ENCODE measurements around the gene ALPI.

The ALPI gene

DNA sequence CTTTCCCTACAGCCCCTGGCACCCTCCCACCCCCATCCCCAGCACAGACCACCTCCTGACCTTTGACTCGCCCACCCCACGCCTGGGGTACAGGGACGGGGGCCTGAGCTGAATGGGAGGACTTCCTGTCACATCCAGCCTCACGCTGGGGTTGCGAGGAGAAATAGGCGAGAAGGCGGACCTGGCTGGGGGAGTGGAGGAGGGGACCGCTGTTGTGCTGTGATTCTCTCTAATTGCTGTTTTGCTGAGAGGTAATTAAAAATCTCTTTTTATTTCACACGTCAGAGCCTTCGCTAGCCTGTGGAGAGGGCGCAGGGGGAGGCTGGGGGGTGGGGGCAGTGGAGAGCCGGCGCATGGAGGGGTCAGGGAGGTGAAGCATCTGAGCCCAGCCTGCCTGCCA lies 41.4 kb downstream of the ALPI start:
- H3K4me3 ChIP-seq (ENCODE audit: low read length) = no peak overlapping the region
- TF ChIP-seq, protein P1, sequence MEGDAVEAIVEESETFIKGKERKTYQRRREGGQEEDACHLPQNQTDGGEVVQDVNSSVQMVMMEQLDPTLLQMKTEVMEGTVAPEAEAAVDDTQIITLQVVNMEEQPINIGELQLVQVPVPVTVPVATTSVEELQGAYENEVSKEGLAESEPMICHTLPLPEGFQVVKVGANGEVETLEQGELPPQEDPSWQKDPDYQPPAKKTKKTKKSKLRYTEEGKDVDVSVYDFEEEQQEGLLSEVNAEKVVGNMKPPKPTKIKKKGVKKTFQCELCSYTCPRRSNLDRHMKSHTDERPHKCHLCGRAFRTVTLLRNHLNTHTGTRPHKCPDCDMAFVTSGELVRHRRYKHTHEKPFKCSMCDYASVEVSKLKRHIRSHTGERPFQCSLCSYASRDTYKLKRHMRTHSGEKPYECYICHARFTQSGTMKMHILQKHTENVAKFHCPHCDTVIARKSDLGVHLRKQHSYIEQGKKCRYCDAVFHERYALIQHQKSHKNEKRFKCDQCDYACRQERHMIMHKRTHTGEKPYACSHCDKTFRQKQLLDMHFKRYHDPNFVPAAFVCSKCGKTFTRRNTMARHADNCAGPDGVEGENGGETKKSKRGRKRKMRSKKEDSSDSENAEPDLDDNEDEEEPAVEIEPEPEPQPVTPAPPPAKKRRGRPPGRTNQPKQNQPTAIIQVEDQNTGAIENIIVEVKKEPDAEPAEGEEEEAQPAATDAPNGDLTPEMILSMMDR (conservative IDR thresholded peaks at IDR 0.05; ENCODE audit: low read depth, low read length) = no peak
- no peak for DNase-seq (ENCODE audit: low read depth)

DNA sequence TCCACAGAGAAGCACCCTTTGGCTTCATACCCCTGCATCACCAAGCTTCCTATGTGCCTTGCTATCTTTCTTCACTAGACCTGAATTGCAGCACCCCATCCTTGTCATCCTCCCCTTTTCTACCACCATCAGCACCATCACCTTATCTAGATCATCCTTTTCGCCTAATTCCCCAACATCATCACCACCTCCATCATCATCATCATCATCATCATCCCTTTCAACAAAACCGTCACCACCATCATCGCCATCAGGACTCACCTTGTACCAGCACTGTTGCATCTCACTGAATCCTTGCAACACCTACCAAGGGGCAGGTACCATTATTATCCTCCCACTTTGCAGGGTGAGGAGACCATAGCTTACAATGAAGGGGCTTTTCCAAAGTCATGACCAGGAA lies 42.5 kb downstream of the ALPI start:
- TF ChIP-seq, protein P1 (conservative IDR thresholded peaks at IDR 0.05; ENCODE audit: low read depth, low read length) = no peak
- H3K4me3 ChIP-seq (ENCODE audit: low read length) = no peak overlapping the region
- no peak for DNase-seq (ENCODE audit: low read depth)

- TF ChIP-seq, protein P1 (conservative IDR thresholded peaks at IDR 0.05; ENCODE audit: low read depth, low read length) = no peak
- no peak for DNase-seq (ENCODE audit: low read depth)
- no peak overlapping the region for H3K4me3 ChIP-seq (ENCODE audit: low read length)
Measured at GRCh38 chr2:232501331-232501771, 45.4 kb downstream of the ALPI start.

DNA sequence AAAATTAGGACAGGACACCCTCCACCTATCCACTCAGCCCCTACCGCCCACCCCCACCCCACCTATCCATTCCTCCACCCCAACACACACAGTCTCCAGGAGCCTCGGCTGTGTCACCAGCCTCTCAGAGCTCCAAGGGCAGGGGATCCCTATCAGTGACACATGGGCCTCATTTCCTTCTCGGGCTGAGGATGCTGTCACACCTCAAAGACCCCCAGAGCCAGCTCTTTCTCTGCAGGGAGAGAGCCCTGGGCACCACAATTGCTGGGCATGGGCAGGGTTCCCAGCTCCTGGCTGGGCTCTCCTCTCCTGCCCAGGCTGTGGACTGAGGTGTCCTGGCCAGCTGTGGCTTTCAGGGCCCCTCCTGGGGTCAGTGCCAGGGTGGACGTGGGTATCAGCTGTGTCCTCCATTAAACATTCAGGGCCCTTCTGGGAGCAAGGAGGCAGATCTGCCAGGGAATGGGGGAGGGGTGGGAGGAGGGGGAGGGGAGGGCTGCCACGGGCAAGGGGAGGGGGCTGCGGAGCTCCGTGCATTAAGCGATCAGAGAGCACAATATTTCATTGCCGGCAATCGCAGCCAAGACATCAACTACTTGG lies 45.9 kb downstream of the ALPI start:
- no peak overlapping the region for H3K4me3 ChIP-seq (ENCODE audit: low read length)
- TF ChIP-seq, protein P1 (conservative IDR thresholded peaks at IDR 0.05; ENCODE audit: low read depth, low read length) = no peak
- DNase-seq (ENCODE audit: low read depth) = no peak

DNA sequence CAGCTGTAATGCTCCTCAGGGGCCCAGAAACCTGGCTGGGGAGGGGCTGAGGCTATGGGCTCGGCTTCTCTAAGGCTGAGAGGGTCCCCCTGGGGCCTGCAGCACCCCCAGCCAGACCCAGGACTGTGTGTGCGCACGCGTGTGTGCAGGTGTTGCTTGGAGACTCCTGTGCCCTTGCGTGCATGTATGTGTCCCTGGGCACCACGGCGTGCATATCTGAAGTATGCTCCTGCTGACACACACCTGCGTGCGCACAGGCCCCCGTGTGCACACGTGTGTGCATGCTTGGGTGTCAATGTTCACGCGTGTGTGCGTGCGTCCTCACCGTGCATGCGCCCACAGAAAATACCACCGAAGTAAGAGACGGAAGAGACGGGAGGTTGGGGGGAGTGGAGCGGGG lies 46.6 kb downstream of the ALPI start:
- H3K4me3 ChIP-seq (ENCODE audit: low read length) = no peak overlapping the region
- TF ChIP-seq, protein P1 (conservative IDR thresholded peaks at IDR 0.05; ENCODE audit: low read depth, low read length) = no peak

GRCh38 chr2:232502911-232503808 lies 47.2 kb downstream of the ALPI start:
- peak; percentile 2 for DNase-seq (ENCODE audit: low read depth)
- H3K4me3 ChIP-seq (ENCODE audit: low read length) = peak overlapping the region; percentile 24
- TF ChIP-seq, protein P1 (conservative IDR thresholded peaks at IDR 0.05; ENCODE audit: low read depth, low read length) = no peak

More for the DNA sequence above, 46.6 kb downstream of the ALPI start:
- no peak for DNase-seq (ENCODE audit: low read depth)

All from retinal pigment epithelial cell (primary cell).